Kidney capillary endothelial cell (primary cell): ENCODE data around the gene EYA2.
"Not testable (repeated sequence)": the region's sequence is repeated elsewhere in the genome, so short reads cannot be mapped to it uniquely, and the experiment has no call there.

Experiments used
- DNase-seq: peaks from one replicate; pipeline ENCODE4 v3.0.0-alpha.2; 2018; ENCODE audit warnings: low spot score

EYA2 gene

DNA sequence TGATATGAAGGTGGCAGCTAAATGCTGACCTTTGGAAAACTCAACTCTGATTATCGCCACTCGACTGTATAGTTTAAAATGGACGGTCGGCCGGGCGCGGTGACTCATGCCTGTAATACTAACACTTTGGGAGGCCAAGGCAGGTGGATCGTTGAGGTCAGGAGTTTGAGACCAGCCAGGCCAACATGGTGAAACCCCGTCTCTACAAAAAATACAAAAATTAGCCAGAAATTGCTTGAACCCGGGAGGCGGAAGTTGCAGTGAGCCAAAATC lies 310.1 kb downstream of the EYA2 start:
- not testable (repeated sequence) for DNase-seq

DNA sequence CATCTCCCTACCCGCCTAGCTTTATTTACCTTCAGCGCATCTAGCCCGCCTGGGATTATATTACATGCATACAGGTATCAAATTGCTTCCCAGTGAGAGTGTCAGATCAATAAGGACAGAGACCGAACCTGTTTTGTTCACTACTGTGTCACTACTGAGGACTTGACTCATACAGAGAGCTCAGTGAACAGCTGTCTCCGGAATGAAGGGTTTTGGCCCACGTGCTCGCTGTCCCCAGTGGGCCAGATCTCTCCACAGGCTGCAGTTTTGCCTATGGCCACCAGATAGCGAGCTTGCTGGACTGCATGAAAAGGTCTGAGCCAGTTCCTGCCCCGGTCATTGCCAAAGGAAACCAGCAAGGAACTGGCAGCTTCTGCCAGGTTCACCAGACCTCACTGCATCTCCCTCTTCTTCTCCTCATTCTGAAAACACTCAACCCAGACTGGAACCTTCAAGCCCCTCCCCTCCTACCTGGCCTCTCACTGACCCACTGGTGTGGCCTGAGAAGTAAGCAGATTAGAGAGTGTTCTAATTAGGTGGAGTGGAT lies 311.0 kb downstream of the EYA2 start:
- DNase-seq: peak; percentile 65

DNA sequence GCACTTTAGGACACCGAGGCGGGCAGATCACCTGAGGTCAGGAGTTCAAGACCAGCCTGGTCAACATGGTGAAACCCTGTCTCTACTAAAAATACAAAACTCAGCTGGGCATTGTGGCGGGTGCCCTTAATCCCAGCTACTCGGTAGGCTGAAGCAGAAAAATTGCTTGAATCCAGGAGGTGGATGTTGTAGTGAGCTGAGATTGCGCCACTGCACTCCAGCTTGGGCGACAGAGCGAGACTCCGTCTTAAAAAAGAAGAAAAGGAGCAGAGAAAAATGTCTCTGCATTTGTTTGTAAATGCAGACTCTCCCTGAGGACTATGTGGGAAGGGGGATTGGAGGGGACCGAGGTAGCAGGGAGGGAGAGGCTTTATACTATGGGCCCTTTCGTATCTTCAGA lies 311.9 kb downstream of the EYA2 start:
- DNase-seq: not testable (repeated sequence)

DNA sequence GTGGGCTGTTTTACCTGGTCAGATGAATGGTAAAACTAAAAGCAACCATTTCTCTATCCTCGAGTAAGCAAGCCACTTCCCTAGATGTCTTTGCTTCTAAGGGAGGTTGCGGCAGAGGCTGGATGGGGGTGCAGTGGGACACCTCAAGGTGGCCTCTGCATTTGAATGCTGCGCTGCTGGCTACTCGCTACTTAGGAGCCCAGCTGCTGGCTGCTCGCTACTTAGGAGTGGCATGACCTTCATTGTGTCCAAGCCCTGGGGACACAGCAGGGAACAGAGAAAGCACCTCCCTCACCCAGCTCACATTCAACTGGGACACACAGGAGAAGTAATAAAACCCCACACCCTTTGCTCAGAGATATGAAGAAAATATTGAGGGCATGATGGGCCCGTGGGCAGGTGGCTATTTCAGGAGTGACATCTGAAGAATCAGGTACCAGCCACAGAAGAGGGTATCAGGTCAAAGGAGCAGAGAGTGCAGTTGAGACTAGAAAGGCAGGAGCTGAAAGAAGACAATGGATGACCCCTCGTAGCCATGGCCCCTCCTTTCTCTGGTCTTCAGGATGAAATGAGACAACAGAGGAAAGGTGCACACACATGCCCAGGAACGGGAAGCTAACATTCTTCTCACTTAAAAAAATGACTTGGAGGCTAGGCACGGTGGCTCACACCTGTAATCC lies 312.5 kb downstream of the EYA2 start:
- no peak for DNase-seq

DNA sequence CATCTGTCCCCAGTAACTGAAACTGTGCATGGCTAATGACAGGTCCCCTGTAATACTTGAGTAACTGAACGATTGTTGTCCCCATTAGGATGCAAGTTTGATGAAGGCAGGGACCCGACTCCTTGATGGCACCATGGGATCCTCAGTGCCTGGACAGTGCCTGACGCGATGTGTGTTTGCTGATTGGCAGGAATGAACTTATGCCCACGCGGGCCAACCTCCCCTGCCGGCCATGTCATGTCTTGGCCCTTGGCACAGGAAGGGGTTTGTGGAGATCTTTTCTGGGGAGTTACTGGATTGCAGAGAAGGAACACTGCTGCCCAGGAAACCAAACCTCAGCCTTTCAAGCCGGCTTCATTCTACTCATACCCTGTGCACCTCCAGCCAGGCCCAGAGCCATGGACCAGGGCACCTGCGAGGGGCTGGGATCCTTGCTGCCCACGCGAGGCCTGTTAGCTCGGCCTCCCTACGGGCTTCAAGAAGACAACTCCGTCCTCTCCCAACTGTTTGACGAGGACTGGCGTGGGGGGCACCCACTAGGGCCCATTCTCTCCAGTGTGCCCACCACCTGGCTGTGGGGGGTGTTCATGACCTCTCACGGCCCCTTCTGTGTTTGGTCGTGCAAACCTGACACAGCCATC lies 314.0 kb downstream of the EYA2 start:
- no peak for DNase-seq

DNA sequence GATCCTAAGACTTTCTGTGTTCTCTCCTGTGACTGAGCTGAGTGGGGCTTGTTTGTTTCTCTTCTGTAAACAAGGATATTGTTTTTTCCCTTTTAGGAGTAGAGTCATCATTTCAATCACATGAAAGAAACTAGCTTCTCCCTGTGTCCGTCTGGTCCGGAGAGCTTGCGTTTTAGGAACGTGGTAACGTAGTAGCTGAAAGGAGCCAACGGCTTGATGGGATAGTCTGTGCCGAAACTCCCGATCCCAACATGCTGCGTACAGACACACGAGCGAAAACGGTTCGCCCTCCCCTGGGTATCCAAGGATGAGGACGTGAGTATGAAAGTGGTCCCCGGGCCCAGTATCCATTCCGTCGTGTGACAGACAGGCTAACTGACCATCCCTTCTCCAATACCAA lies 315.3 kb downstream of the EYA2 start:
- DNase-seq: no peak

DNA sequence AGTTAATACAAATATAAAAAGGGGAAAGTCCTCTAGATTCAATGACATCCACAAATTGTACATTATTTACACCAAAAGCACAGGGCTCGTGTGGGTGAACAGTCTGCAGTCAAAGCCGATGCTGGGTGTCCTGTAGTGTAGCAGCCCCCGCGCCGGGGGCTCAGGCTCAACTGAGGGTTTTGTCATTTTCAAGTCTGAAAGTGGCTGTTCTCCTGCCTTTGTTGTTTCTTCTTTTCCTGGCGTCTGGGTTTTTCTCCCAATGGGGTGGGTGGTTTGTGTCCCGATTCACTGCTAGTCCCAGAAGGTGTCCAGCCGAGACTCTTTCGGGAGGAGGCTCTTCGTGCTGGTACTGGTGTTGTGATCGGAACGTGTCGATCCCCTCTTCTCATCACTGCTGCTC lies 315.8 kb downstream of the EYA2 start:
- DNase-seq: no peak

DNA sequence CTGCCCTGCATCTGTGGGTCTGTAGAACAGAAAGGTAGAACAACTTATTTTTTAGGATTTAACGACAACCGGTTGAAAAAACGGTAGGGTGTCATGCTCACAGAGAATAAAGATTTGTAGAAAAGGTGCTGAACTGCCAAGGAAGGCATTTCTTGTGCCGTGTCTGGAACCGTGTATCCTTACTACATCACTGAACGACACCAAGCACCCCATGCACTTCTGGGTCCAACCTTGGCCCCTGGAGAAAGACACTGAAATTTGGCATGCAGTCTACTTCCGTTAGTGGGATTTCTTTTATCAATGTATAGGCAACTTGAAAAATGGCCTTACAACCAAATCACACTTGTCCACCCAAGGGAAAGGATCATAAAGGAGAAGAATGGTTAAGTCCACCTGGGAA lies 316.4 kb downstream of the EYA2 start:
- no peak for DNase-seq

DNA sequence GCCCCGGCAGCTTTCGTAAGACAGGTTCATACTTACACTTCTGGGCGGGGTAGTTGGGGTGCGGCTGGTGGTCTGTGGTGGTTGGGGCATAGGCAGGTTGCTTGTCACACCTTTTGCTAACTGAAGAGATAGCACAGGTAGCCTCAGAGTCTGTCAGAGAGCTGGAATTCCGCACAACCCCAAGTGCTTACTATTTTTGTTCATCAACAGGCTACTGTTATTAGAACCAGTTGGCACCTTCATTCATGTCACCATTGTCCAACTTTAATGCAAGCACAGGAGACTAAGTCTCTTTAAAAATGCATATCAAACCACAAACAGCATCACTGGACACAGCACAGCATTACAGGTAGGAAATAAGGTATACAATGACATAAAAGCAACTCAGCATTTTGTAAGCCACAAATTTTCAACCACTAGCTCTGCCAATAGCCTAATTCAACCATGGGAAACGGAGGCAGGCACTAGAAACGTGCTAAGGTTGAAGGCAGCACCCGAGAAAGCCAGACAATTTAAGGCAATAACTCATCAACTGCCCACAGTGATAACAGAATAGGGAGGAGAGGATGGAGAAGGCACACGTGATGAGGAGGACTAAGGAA lies 318.1 kb downstream of the EYA2 start:
- DNase-seq: no peak

DNA sequence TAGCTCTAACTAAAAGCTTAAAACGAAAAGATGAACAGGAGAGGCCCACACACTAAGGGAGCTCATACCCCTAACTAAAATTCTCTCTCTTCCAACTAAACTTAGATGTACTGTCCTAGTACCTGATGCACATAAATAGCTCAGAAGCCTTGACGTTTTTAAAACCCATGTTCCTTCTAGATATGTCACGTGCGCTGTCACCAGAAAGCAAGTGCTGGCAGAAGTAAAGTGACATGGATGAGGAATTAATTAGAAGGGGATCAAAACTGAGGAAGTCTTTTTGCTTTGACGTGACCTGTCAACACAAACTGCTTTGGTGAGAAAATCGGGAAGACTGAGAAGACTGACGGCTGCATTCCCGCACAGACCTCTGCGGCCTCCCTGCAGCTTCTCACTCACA lies 319.3 kb downstream of the EYA2 start:
- DNase-seq: no peak

DNA sequence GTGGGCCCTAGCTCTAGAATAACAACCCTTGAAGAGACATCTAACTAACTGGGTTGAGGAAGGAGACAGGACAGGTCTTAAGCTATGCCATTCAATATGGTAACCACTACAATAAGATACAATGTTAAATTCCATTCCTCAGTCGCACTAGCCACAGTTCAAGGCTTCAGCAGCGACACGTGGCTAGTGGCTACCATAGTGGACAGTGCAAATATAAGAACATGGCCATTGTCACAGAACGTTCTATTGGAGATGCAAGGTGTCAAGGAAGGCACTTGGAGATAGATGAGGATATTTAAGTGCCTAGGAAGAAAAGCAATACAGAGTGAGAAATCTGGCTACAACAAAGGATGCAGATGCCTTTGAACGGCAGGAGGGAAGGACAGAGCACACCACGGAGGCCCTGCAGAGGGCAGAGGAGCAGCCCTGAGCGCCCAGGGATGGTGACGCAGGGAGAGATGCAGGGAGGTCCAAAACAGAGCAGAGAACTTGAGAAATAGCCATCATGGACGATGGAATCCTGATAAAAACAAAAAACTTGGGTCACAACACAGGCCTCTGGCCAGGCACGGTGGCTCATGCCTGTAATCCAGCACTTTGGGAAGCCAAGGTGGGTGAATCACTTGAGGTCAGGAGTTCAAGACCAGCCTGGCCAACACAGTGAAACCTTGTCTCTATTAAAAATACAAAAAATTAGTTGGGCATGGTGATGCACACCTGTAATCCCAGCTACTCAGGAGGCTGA lies 321.2 kb downstream of the EYA2 start:
- DNase-seq: no peak

DNA sequence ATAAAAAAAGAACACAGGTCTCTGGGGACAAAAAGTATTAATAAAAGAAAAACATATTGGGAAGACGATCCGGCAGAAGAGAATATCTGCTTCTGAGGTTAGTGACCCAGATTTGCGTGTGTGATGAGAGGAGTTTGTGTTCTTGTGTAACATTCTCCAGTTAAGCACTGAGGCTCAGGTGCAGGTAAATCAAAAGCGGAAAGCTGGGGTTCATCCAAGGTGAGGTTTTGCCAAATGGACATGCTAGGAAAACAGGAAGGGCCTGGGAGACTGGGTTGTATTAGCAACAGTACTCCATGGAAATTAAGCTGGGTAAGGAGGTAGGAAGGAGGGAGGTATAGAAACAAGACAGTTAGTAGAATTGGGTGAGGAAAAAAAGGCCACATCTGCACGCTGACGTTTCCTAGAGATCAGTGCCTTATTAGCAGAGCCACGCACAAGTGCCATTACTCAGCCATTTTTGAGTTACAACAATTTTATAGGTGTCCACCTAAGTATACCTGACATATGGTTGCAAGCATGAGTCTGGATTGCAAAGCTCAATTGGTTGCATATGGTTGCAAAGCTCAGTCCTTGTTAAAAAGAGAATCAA lies 322.3 kb downstream of the EYA2 start:
- no peak for DNase-seq

DNA sequence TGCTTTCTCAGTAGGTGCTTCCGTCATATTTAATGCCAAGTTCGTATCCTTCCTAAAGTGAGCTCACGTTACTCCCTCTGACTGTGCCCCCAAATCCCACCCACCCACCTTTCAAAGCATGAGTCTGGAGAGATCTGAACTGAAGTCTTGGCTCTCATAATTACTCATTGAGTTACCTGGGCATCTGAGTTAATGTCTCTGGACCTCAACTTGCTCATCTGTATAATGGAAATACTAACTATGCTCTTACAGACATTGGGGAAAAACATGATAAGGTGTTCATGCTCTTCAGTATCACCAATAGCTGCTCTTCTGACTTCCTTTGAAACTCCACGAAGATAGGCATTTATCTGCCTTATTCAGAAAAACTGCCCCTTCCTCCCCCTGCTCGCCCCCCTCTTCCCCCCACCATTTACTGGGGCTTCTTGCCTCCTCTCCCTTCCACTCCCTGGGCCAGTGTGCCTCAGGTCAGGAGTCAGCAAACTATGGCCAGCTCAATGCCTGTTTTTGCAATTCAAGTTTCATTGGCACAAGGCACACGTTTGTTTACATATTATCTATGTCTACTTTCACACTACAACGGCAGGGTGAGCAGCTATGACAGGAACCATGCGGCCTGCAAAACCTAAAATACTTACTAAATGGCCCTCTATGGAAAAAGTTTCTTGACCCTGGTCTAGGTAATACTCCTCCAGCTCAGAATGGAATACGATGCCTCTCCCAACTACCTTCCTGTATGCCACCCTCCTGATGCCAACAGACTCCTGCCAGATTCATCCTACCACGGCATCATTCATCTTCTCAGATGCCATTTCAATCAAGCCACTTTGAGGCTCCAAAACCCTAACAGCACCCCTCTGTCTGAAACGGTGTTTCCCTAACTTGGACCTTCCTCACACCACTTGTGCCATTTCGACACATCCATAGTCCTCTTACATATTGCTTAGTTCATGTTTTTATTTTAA lies 323.1 kb downstream of the EYA2 start:
- no peak for DNase-seq

DNA sequence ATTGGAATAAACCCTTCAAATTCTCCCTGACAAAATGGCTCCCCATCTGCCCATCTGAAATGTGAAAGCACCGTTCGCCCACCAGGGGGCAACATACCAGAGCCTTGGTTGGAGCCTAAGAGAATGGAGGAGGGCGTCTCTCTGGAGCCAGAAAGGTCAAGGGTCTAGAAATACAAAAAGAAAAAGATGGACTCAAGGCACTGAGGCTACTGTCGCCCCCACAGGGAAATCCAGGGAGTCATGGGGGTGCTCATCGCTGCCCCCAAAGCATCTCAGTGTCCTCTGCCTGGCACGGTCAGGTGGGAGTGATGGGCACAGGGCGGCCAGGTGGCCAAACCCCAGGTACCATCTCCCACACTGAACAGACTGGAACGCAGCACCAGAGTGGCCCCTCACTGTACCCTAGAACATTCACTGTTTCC lies 325.5 kb downstream of the EYA2 start:
- peak; percentile 37 for DNase-seq

DNA sequence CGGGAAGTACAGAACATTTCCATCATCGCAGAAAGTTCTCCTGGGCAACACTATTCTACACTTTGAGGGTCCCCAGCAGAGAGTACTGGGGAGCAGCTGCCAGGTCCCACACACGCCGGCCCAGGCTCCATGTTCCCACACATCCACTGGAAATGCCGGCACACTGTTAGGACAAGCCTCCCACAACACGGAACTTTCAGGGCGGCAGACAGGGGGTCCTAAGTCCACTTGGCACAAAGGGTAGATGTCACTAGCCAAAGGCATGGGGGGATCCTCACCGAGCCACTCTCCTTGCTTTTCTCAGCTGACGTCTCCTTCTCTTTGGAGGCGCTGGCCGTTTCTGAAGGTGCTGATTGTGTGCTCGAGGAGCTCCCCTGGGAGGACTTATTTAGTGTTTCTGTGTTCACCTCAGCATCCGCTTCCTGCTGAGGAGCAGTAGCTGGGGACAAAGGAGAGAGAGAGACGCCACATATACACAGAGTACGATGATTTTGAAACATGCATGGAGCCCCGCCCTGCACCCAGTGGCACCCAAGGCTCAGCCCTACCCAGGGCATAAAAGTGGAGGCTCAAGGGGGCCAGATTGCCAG lies 326.5 kb downstream of the EYA2 start:
- no peak for DNase-seq

DNA sequence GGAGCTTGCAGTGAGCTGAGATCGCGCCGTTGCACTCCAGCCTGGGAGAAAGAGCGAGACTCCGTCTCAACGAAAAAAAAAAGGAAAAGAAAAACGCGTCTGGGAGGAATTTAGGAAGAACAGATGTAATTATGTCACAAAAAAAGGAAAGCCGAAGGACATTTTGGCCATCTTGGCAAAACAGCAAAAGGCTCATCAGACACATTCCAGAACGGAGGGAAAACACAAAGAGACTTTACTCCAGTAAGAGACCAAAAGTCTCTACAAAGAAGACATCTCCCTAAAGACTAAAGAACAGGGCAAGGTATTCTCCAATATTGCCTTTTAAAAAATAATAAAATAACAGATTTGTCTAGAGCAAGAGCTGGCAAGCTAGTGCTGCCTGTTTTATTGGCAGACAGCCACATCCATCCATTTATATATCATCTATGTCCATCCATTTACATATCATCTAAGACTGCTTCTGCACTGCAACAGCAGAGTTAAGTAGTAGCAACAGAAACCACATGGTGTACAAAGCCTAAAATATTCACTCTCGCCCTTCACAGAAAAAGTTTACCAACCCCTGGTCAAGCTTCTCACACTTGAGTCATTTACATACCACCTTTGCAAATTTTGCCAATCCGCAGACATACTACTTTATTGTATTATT lies 328.0 kb downstream of the EYA2 start:
- no peak for DNase-seq

DNA sequence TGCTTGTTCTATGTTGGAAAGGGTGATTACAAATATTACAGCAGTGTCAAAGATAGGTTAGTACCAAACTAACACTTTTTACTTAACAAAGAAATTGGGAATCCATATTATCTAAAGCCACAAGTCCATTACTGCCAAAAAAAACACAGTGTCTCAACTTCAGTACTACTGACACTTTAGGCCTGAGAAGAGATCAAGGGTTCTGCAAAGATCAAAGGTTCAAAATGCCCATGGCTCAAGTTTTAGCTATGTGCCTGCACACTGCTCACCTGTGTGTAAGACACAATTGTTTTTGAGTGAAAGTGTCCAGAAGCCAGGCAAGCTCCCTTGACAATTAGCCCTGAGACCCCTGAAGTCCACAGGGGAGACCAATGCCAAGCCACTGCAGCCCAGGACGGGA lies 329.3 kb downstream of the EYA2 start:
- DNase-seq: no peak

DNA sequence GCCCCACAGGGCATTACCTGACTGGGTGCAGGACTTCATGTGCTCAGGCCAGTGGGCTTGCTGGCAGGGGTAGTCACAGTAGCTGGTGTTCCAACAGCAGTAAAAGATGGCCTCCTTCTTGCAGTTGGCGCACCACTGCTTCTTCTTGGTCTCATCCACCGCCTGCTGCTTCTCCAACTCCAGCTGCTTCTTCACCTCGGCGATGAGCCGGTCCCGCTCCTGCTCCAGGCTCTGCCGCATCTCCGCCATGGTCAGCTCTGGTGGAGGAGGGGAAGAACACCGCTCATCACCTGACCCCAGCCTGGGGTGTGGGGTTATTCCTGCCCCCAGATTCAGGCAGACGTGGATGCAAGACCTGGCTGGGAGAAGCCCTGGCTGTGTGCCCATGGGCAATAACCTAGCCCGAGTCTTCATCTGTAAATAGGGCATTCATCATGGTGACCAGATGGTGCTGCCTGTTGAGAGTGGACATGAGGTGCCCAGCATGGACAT lies 329.7 kb downstream of the EYA2 start:
- DNase-seq: no peak

DNA sequence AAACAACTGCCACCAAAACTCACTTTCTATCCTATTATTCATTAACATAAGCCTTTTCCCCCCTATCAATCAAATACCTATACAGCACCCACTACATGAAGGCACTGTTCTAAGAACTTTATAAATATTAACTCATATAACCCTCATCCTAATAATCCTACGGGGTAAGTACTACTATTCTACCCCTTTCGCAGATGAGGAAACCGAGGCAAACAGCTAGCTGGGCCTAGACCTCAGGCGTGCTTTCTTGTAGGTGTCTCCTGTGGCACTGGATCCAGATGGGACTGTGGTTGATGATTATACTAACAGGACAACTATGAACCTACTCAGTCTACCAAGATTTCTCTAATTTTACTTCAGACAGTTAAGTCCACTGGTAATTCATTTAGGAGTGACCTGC lies 330.2 kb downstream of the EYA2 start:
- no peak for DNase-seq

DNA sequence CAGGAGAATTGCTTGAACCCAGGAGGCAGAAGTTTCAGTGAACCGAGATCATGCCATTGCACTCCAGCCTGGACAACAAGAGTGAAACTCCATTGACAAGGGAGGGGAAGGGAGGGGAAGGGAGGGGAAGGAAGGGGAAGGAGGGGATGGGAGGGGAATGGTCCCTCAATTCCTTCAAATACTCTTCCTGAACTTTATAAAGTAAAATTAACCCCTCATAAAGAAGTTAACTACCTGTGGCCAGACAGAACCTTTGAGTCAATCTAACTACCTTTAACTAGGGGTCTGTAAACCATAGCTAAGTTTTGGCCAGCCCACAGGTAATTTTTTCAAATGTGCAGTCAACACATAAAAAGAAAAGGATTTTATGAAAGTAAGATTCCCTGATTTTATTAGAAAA lies 330.8 kb downstream of the EYA2 start:
- DNase-seq: no peak
